Left lung (tissue), 10 donors: ENCODE results near the gene SLF2. TPM values are rescaled to one million over a fixed set of nuclear protein-coding genes. Genes with fewer than 3 reads are reported as not detected.

Source experiments
- ATAC-seq: fragments of 200-7000 bp; cut with Tn5 transposase; one replicate; pipeline ENCODE4 v1.9.1; 2020; ENCODE audit warnings: moderate library complexity
- DNase-seq, 4 donors: peaks; one replicate each; pipeline ENCODE4 v3.0.0-alpha.2; 2013 to 2020
- H3K27ac ChIP-seq, 2 donors: fragments of 200-600 bp; sonication (generic) in 1 of 2; one replicate each; pipeline versions ENCODE4 v1.5.0 to v1.8.0; 2020 to 2021
- H3K27me3 ChIP-seq, 2 donors: fragments of 200-600 bp; sonication (generic) in 1 of 2; one replicate each; pipeline versions ENCODE4 v1.5.0 to v1.8.0; 2020 to 2021
- H3K36me3 ChIP-seq, 2 donors: fragments of 200-600 bp; sonication (generic) in 1 of 2; one replicate each; pipeline versions ENCODE4 v1.5.0 to v1.8.0; 2020 to 2021
- H3K4me1 ChIP-seq, 2 donors: fragments of 200-600 bp; one replicate each; pipeline ENCODE4 v1.8.0; 2021
- H3K4me3 ChIP-seq, 2 donors: fragments of 200-600 bp; sonication (generic) in 1 of 2; one replicate each; pipeline versions ENCODE4 v1.5.0 to v1.8.0; 2020 to 2021; ENCODE audit warnings: mild to moderate bottlenecking in 1 of 2
- H3K9me3 ChIP-seq, 2 donors: fragments of 200-600 bp; sonication (generic) in 1 of 2; one replicate each; pipeline versions ENCODE4 v1.5.0 to v1.8.0; 2020 to 2021
- CTCF ChIP-seq, 2 donors: fragments of 200-600 bp; sonication (generic) in 1 of 2; IDR thresholded peaks; one replicate each; pipeline versions ENCODE4 v1.5.0 to v1.8.0; 2021; ENCODE audit warnings: antibody characterized with exemption in 2 of 2
- intact Hi-C, 2 donors: fragments of 100-400 bp; cut with DNase I; formaldehyde crosslinking; loops; one replicate each; pipeline versions ENCODE4 v1.11.2 to v1.14.2; 2022
- polyA plus RNA-seq, 6 donors: library from polyadenylated mRNA; unstranded; fragments of 120-200 nt; gene quantifications; one replicate each; pipeline ENCODE4 v1.2.1, GENCODE V29; 2013; ENCODE audit not compliant: insufficient read length in 6 of 6
- total RNA-seq, 2 donors: library from RNA; stranded (reverse); fragmentation: NEBNext Ultra II Directional; extraction: Animal tissue kit (Norgen Biotek cat#: 25700); gene quantifications; one replicate each; pipeline ENCODE4 v1.2.1, GENCODE V29; 2021
- donor health status: DM: no; HTN: yes; CAD: no.
- donor health status: DM: no; HTN: no; CAD: no.

Gene SLF2
- total and polyA plus RNA-seq, 8 donors, result 26.4 to 70.7 (median 60.4) TPM

DNA sequence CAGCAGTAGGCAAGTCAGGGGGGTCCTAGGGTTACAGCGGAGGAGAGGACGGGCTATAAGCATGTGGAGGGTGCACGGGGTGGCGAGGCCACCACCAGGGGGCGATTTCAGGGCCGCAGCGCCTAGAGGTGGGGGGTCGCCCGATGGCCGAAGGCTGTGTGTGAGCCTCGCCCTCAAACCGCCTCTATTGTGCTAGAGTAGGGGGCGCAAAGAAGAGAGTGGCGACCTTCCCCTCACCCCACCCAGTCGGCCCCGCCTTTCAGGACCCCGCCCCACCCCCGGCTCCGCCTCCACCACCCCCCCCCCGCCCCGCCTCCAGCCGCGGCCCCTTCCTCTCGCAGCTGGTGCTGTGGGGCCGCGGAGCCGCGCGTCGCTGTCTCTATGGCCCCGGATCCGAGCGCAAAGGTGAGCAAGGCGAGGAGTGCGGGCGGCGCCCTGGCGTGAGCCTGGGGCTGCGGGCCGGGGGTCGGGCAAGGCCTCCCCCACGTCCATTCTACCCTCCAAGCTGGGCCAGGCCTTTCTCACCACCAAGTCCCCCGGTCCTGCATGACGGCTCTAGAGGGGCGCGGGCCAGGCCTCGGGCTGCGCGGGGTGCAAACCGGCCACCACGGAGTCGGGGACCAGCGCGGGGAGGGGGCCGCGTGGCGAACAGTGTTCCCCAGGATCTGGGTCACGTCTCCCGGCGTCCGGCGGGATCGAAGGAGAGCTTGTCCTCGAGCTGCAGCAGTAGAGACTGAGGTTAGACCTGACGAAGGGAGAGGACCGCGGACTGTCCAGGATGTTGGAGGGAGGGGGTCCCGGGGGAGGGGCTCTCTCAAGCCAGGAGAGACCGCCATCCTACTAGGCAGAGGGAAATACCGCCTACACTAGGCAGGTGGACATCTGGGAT is 56.7 kb downstream of the SLF2 start, which contains the start of gene SEMA4G:
Gene SEMA4G (plus strand): TSS at position 318 of the 889 bp plus-strand sequence. CDS start 3,409 bp downstream, outside the sequence.
- DNase-seq, result peak in 3 of 4 donors; percentile 42 to 83 (median 49)
- peak; percentile 37 to 64 for TF ChIP-seq CTCF (IDR thresholded peaks at IDR 0.05)
- peaks cover 5 to 15% of the 10 kb centered on the region in 2 donors for H3K4me1 ChIP-seq
- peak within 1 kb of the TSS; percentile 54 to 61 for H3K4me3 ChIP-seq
- peaks cover 0 to 12% of the 10 kb centered on the region in 2 donors for H3K36me3 ChIP-seq
- no peaks in the 10 kb centered on the region for H3K9me3 ChIP-seq
- H3K27ac ChIP-seq, result no peak within 1 kb of the TSS
- peak; percentile 81 for ATAC-seq
- intact Hi-C loops, result no loop called here
- peaks cover 0 to 15% of the 10 kb centered on the region in 2 donors for H3K27me3 ChIP-seq

DNA sequence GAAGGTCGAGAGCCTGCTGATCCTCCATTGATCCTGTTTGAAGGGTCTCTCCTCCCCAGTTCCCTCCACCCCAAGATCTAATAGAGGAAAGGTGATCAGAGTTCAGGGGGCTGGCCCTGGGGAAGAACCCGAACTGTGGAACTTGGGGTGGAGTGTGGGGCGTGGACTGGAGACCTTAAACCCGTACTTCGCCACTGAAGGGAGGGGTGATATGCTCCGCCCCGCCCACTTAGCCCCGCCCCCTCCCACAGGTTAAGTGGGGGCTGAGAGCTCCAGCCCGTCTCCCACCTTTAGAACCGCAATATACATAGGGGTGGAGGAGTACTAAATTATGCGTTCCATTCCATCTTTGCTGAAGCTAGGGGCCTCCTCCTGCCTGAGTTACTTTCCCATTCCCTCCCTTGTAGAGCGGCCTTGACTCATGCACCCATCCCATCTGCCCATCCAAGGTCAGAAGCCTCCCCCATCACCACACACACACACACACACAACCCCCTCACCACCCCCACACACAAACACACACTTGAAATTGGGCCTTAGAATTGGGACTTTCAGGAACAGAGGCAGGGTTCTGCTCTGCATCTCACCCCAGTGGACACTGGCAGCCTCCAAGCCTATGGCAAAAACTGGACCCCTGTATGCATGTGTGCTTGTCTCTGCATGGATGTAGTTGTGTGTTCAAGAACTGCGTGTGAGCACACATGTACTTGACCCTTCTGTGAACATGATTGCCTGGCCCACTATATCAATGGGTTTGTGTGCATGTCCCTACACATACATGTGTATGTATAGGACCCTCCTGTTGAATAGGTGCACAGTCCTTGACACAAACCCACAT is 57.5 kb downstream of the SLF2 start:
- intact Hi-C loops, result no loop called here
- H3K9me3 ChIP-seq, result no peaks in the 10 kb centered on the region
- H3K4me3 ChIP-seq, result peak overlapping the region; percentile 54 to 61
- no peak overlapping the region for H3K27ac ChIP-seq
- H3K27me3 ChIP-seq, result peaks cover 0 to 15% of the 10 kb centered on the region in 2 donors
- DNase-seq (peak in 1 of 4 donors; percentile 25), ATAC-seq (peak; percentile 69)
- peaks cover 0 to 12% of the 10 kb centered on the region in 2 donors for H3K36me3 ChIP-seq
- no peak for TF ChIP-seq CTCF (IDR thresholded peaks at IDR 0.05)
- H3K4me1 ChIP-seq, result peaks cover 5 to 15% of the 10 kb centered on the region in 2 donors

GRCh38 chr10:100970914-100971811 is 58.4 kb downstream of the SLF2 start:
- ATAC-seq (peak; percentile 59), DNase-seq (no peak)
- Histone ChIP-seq H3K27me3 (peaks cover 0 to 15% of the 10 kb centered on the region in 2 donors), H3K4me1 (peaks cover 5 to 15% of the 10 kb centered on the region in 2 donors), H3K36me3 (peaks cover 0 to 6% of the 10 kb centered on the region in 2 donors), H3K4me3 (no peak overlapping the region), H3K27ac (no peak overlapping the region), H3K9me3 (no peaks in the 10 kb centered on the region)
- no peak for TF ChIP-seq CTCF (IDR thresholded peaks at IDR 0.05)
- intact Hi-C loops, result no loop called here

GRCh38 chr10:100972115-100972903 is 59.5 kb downstream of the SLF2 start:
- Histone ChIP-seq H3K4me1 (peaks cover 5 to 15% of the 10 kb centered on the region in 2 donors), H3K4me3 (no peak overlapping the region), H3K27ac (no peak overlapping the region), H3K27me3 (peaks cover 0 to 15% of the 10 kb centered on the region in 2 donors), H3K36me3 (no peaks in the 10 kb centered on the region), H3K9me3 (no peaks in the 10 kb centered on the region)
- intact Hi-C loops, result no loop called here
- no peak for ATAC-seq
- DNase-seq, result no peak
- TF ChIP-seq CTCF (IDR thresholded peaks at IDR 0.05), result no peak
